Calu3 (cell line): ENCODE data around the gene FAM47B. TPM values are rescaled to one million over a fixed set of nuclear protein-coding genes. Genes with fewer than 3 reads are reported as not detected.

Source experiments
- BruUV-seq: library from RNA; stranded (reverse); fragments of 400-500 nt; replicated peaks from 2 replicates; lab custom pipeline; 2021; lab: Mats Ljungman, UMichigan
- CTCF ChIA-PET: fragments of 300-600 bp; sonication (Branson Sonifier 250); formaldehyde crosslinking; loops from one replicate; lab custom pipeline; 2022; ENCODE audit warnings: antibody characterized with exemption; lab: Charles Lee
- DNase-seq: peaks from one replicate; pipeline ENCODE4 v3.0.0; 2022
- H3K27ac Mint-ChIP-seq: one replicate; pipeline ENCODE4 v1.8.0; 2022; ENCODE audit warnings: mixed read lengths; ENCODE audit not compliant: unreplicated experiment
- H3K27me3 Mint-ChIP-seq: one replicate; pipeline ENCODE4 v1.8.0; 2022; ENCODE audit warnings: mixed read lengths; ENCODE audit not compliant: unreplicated experiment
- H3K36me3 Mint-ChIP-seq: one replicate; pipeline ENCODE4 v1.8.0; 2022; ENCODE audit warnings: mild to moderate bottlenecking, moderate library complexity, mixed read lengths; ENCODE audit not compliant: insufficient read depth, unreplicated experiment
- H3K4me1 Mint-ChIP-seq: one replicate; pipeline ENCODE4 v1.8.0; 2022; ENCODE audit warnings: mild to moderate bottlenecking, low read depth, mixed read lengths; ENCODE audit not compliant: unreplicated experiment
- H3K4me3 Mint-ChIP-seq: one replicate; pipeline ENCODE4 v1.8.0; 2022; ENCODE audit warnings: mild to moderate bottlenecking, low read depth, moderate library complexity, mixed read lengths; ENCODE audit not compliant: unreplicated experiment
- H3K9me3 Mint-ChIP-seq: one replicate; pipeline ENCODE4 v1.8.0; 2022; ENCODE audit warnings: low read depth, mixed read lengths; ENCODE audit not compliant: unreplicated experiment
- CTCF ChIP-seq: fragments of 200-600 bp; IDR thresholded peaks from one replicate; pipeline ENCODE4 v1.8.0; 2022; ENCODE audit warnings: antibody characterized with exemption; ENCODE audit not compliant: unreplicated experiment
- intact Hi-C: fragments of 100-400 bp; cut with micrococcal nuclease; formaldehyde crosslinking; loops from one replicate; pipeline ENCODE4 v1.10.0; 2022; ENCODE audit not compliant: unreplicated experiment
- total RNA-seq: library from RNA; stranded (reverse); gene quantifications from 2 replicates; pipeline ENCODE4 v1.2.3, GENCODE V29; 2022

Gene FAM47B
- total RNA-seq, 1 experiment from 2014 or later = not detected

- Mint-ChIP-seq H3K4me1 (no peaks in the 10 kb centered on the region), H3K36me3 (no peaks in the 10 kb centered on the region), H3K9me3 (peaks cover 4% of the 10 kb centered on the region), H3K27me3 (no peaks in the 10 kb centered on the region), H3K27ac (no peak overlapping the region), H3K4me3 (no peak overlapping the region)
- intact Hi-C loops = no loop called here
- no peak for DNase-seq
- no TSS peak for BruUV-seq
- CTCF ChIA-PET = no interaction called here
- TF ChIP-seq CTCF = no peak
Measured at GRCh38 chrX:34987646-34988045, 45.0 kb downstream of the FAM47B start.
